AG10803 (cell line): Measurements from ENCODE around the gene DUSP16.
A peak's percentile ranks its signal among the peaks of the same experiment; 100 is the strongest.
"Not testable (repeated sequence)": the region's sequence is repeated elsewhere in the genome, so short reads cannot be mapped to it uniquely, and the experiment has no call there.

Experiments
- DNase-seq: peaks from one replicate; pipeline ENCODE4 v3.0.0; 2010; ENCODE audit warnings: low read depth
- H3K4me3 ChIP-seq: 2 replicates; pipeline ENCODE4 v1.5.1; 2011; ENCODE audit warnings: mild to moderate bottlenecking, low read length, control low read depth
- CTCF ChIP-seq: conservative IDR thresholded peaks from 2 replicates; pipeline ENCODE4 v1.5.1; 2011; ENCODE audit warnings: mild to moderate bottlenecking, low read length, control low read depth, inconsistent platforms

The DUSP16 gene

GRCh38 chr12:12590961-12591360, 28.3 kb upstream of the DUSP16 start:
- TF ChIP-seq CTCF: no peak
- no peak for DNase-seq
- no peak overlapping the region for H3K4me3 ChIP-seq

GRCh38 chr12:12588436-12588835, 25.8 kb upstream of the DUSP16 start:
- DNase-seq: not testable (repeated sequence)

GRCh38 chr12:12587878-12588277, 25.2 kb upstream of the DUSP16 start:
- no peak for DNase-seq
- TF ChIP-seq CTCF: no peak
- H3K4me3 ChIP-seq: no peak overlapping the region

More at GRCh38 chr12:12588436-12588835, 25.8 kb upstream of the DUSP16 start:
- H3K4me3 ChIP-seq: not testable (repeated sequence)

- no peak for TF ChIP-seq CTCF
- DNase-seq: no peak
- no peak overlapping the region for H3K4me3 ChIP-seq
Observed at GRCh38 chr12:12586879-12587675, 24.4 kb upstream of the DUSP16 start.

GRCh38 chr12:12585115-12585863, 22.6 kb upstream of the DUSP16 start:
- no peak overlapping the region for H3K4me3 ChIP-seq
- DNase-seq: no peak
- no peak for TF ChIP-seq CTCF

GRCh38 chr12:12583510-12584178, 21.0 kb upstream of the DUSP16 start:
- no peak for DNase-seq
- H3K4me3 ChIP-seq: no peak overlapping the region
- TF ChIP-seq CTCF: no peak

GRCh38 chr12:12582895-12583303, 20.2 kb upstream of the DUSP16 start:
- peak; percentile 63 for DNase-seq
- H3K4me3 ChIP-seq: no peak overlapping the region
- no peak for TF ChIP-seq CTCF
